GM23248 (cell line): ENCODE data around the gene SKP2.

ENCODE experiments used
- EZH2 ChIP-seq: fragments of 200-600 bp; sonication (generic); IDR thresholded peaks from 2 replicates; pipeline ENCODE4 v1.6.1; 2018; ENCODE audit warnings: antibody characterized with exemption, mild to moderate bottlenecking; ENCODE audit not compliant: insufficient read depth, poor library complexity, severe bottlenecking
- EZH2phosphoT487 ChIP-seq: fragments of 200-600 bp; sonication (generic); IDR thresholded peaks from 2 replicates; pipeline ENCODE4 v1.6.1; 2018; ENCODE audit warnings: antibody characterized with exemption, moderate library complexity, mild to moderate bottlenecking, low read depth; ENCODE audit not compliant: insufficient read depth

GRCh38 chr5:36228505-36228904 is 76.6 kb downstream of the SKP2 start:
- TF ChIP-seq EZH2phosphoT487, result no peak
- TF ChIP-seq EZH2, result no peak
